ENCODE measurements around the gene ADAMTS4. TPM values are rescaled to one million over a fixed set of nuclear protein-coding genes. Genes with fewer than 3 reads are reported as not detected.
A peak's percentile ranks its signal among the peaks of the same experiment; 100 is the strongest.

Gene ADAMTS4
- total and polyA plus RNA-seq, 2 of the 4 experiments (the other 2 are of a cell fraction), result 0.39 to 0.72 TPM

DNA sequence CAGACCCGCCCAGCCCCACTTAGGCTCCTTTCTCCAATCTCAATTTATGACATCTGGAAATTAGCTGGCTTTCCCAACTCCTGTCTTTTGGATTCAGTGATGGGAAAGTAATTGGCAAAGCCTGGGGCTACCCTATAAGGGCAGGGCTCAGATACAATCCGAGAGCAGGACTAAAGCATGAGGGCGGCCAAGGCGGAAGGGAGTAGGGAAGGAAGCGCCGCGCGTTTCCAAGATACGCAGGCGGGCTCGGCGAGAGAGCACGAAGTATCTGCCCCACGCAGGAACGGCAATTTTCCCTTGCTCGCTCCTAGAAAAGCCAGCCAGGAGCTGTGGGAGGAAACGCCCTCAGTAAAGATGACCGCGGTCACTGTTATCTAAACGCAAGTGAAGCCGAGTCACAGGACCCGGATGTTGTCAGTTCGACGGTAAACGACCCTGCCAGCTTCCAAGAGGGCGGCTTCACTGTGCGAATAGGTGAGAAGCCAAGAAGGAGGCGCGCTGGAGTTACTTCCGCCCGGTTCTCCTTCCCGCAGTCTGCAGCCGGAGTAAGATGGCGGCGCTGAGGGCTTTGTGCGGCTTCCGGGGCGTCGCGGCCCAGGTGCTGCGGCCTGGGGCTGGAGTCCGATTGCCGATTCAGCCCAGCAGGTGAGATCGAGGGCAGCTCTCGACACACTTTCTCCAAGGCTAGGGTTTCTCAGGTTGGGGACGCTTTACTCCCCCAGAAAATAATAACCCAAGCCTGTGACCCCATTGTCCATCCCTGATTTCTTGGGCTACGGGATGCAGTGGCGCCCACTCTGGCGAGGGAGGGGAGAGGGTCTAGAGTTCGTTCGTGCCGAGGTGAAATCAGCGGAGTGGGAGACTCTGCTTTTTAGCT is 3.2 kb upstream of the ADAMTS4 start, which contains the start of gene NDUFS2:
TSS of gene NDUFS2 (plus strand) at position 532 of the 877 bp plus-strand sequence. CDS start at position 551, 19 bp downstream.
- DNase-seq (peak; percentile 99), ATAC-seq (ENCODE audit: low read depth) (peak; percentile 87)
- H2BK5ac ChIP-seq (ENCODE audit: low read depth, low read length, poor library complexity, severe bottlenecking), result peak within 1 kb of the TSS; percentile 90
- no TSS peak for BruUV-seq (replicated peaks)
- peaks cover 19% of the 10 kb centered on the region for H3K9me1 ChIP-seq (ENCODE audit: insufficient read depth, low read length)
- H3K18ac ChIP-seq (ENCODE audit: low read depth, low read length), result peak within 1 kb of the TSS; percentile 67
- H2AK9ac ChIP-seq (replicated peaks; ENCODE audit: low read depth, low read length, poor library complexity), result peak within 1 kb of the TSS; percentile 94
- peaks cover 14 to 37% of the 10 kb centered on the region in 2 experiments for H3K79me1 ChIP-seq (ENCODE audit: low read depth in 1 of 2, low read length in 2 of 2)
- peak within 1 kb of the TSS; percentile 87 for H4K5ac ChIP-seq (ENCODE audit: low read depth, low read length)
- peak within 1 kb of the TSS; percentile 97 for H2AK5ac ChIP-seq (ENCODE audit: low read depth, low read length)
- peak within 1 kb of the TSS; percentile 89 for H3K23ac ChIP-seq (ENCODE audit: low read depth, low read length)
- peaks cover 10% of the 10 kb centered on the region for H4K20me1 ChIP-seq (ENCODE audit: insufficient read depth, low read length)
- H2BK120ac ChIP-seq (ENCODE audit: low read depth, low read length), result peak within 1 kb of the TSS; percentile 95
- ChIA-PET POLR2A (ENCODE audit: unreplicated experiment) (interaction anchor here (0.5 to 0.9 kb wide), 3 partner anchors 24 to 109 kb away, joined by 3 to 4 read pairs (median 4); partner anchors contain the start of gene TOMM40L), CTCF (interaction anchor here (0.6 to 3.0 kb wide), 4 partner anchors 10 to 1190 kb away, joined by 3 to 19 read pairs (median 6); partner anchors contain the start of gene TOMM40L)
- peak within 1 kb of the TSS; percentile 76 for H3K4me3 ChIP-seq (ENCODE audit: insufficient read depth, low read depth, low read length)
- H3K4ac ChIP-seq (ENCODE audit: low read depth, low read length), result peak within 1 kb of the TSS; percentile 96
- H4K8ac ChIP-seq (ENCODE audit: low read depth in 2 of 2, low read length in 2 of 2), result peak within 1 kb of the TSS; percentile 93 to 96
- H3K27ac ChIP-seq (ENCODE audit: insufficient read depth, low read length), result peak within 1 kb of the TSS; percentile 88
- H3K36me3 ChIP-seq (ENCODE audit: control insufficient read depth, insufficient read depth, low read length), result peaks cover 9% of the 10 kb centered on the region; the same call in 1 of the 2 replicates
- H3K9ac ChIP-seq (ENCODE audit: low read depth, low read length), result peak within 1 kb of the TSS; percentile 94
- H2AFZ ChIP-seq (replicated peaks; ENCODE audit: low read length, poor library complexity), result peak within 1 kb of the TSS; percentile 98
- H3K56ac ChIP-seq (ENCODE audit: extremely low read depth, insufficient read depth, low read length), result peak within 1 kb of the TSS; percentile 85
- dilution Hi-C loops (cut with HindIII; ENCODE audit: low sequenced_read_pairs, unreplicated experiment) (no loop called here), intact Hi-C loops (cut with micrococcal nuclease) (no loop called here), in situ Hi-C loops (cut with MboI; ENCODE audit: low sequenced_read_pairs) (no loop called here)
- H4K91ac ChIP-seq (ENCODE audit: insufficient read depth, low read depth, low read length), result peak within 1 kb of the TSS; percentile 98
- WGBS, 2 experiments (ENCODE audit: extremely low coverage in 2 of 2, insufficient read length in 1 of 2), result 0% methylated on average over 20 of the region's 53 CpGs; no CpG with 5 or more reads in 1 of the 2 experiments
- H2BK20ac ChIP-seq (ENCODE audit: low read depth, low read length), result peak within 1 kb of the TSS; percentile 66
- no peak for TF ChIP-seq SMC3 (IDR thresholded peaks at IDR 0.05; ENCODE audit: low read depth, low read length)
- TF ChIP-seq POLR2A (IDR thresholded peaks at IDR 0.05; ENCODE audit: low read depth, low read length), result peak; percentile 88
- TF ChIP-seq CHD1 (IDR thresholded peaks at IDR 0.05; ENCODE audit: low read depth, low read length), result peak; percentile 72; the same call in 1 of the 2 replicates
- TF ChIP-seq FOS (IDR thresholded peaks at IDR 0.05; ENCODE audit: low read depth, low read length), result no peak
- TF ChIP-seq RFX5 (IDR thresholded peaks at IDR 0.05; ENCODE audit: low read depth, low read length), result no peak
- no peak for TF ChIP-seq BHLHE40 (IDR thresholded peaks at IDR 0.05; ENCODE audit: low read depth, low read length)
- TF ChIP-seq MXI1 (IDR thresholded peaks at IDR 0.05; ENCODE audit: borderline replicate concordance, low read depth, low read length), result peak; percentile 44; the same call in 1 of the 2 replicates
- TF ChIP-seq CEBPB (IDR thresholded peaks at IDR 0.05; ENCODE audit: low read depth, low read length), result no peak
- H3K4me1 ChIP-seq (ENCODE audit: control insufficient read depth, insufficient read depth, low read length), result peaks cover 33% of the 10 kb centered on the region
- no peaks in the 10 kb centered on the region for H3K9me3 ChIP-seq (ENCODE audit: control insufficient read depth, insufficient read depth, low read length)
- H3K4me2 ChIP-seq (ENCODE audit: low read depth, low read length), result peak within 1 kb of the TSS; percentile 79
- peak within 1 kb of the TSS; percentile 100 for H3K14ac ChIP-seq (replicated peaks; ENCODE audit: low read depth, low read length)
- peak within 1 kb of the TSS; percentile 59; the same call in 2 of the 3 replicates for H2BK15ac ChIP-seq (ENCODE audit: low read depth, low read length)
- H3K27me3 ChIP-seq (ENCODE audit: control insufficient read depth, insufficient read depth, low read length), result no peaks in the 10 kb centered on the region

All from IMR-90 (cell line).